Stimulated activated CD8-positive, alpha-beta memory T cell treated with anti-CD3 and anti-CD28 coated beads, Interleukin-7, amount 100 ng/mL, for 48 hours (primary cell): ENCODE results near the gene COL5A1.

Experiments
- DNase-seq, 2 donors: peaks; one replicate each; pipeline ENCODE4 v3.0.0-alpha.2; 2020; ENCODE audit warnings: low read depth in 1 of 2; ENCODE audit errors: extremely low read depth in 1 of 2

The COL5A1 gene

GRCh38 chr9:134885001-134885678 lies 243.5 kb downstream of the COL5A1 start:
- no peak for DNase-seq

- DNase-seq, result no peak
Measured at GRCh38 chr9:134885679-134886412, 244.2 kb downstream of the COL5A1 start.

GRCh38 chr9:134886413-134886913 lies 244.9 kb downstream of the COL5A1 start:
- no peak for DNase-seq

- DNase-seq, result no peak
Measured at GRCh38 chr9:134887219-134887618, 245.6 kb downstream of the COL5A1 start.

- DNase-seq, result no peak
Measured at GRCh38 chr9:134887686-134888602, 246.3 kb downstream of the COL5A1 start.

- no peak for DNase-seq
Measured at GRCh38 chr9:134888603-134889190, 247.1 kb downstream of the COL5A1 start.

- no peak for DNase-seq
Measured at GRCh38 chr9:134889386-134890154, 248.0 kb downstream of the COL5A1 start.

- no peak for DNase-seq
Measured at GRCh38 chr9:134890155-134890495, 248.5 kb downstream of the COL5A1 start.

- DNase-seq, result no peak
Measured at GRCh38 chr9:134891053-134891452, 249.4 kb downstream of the COL5A1 start.

GRCh38 chr9:134891713-134892112 lies 250.1 kb downstream of the COL5A1 start:
- no peak for DNase-seq

- no peak for DNase-seq
Measured at GRCh38 chr9:134892221-134892620, 250.6 kb downstream of the COL5A1 start.

GRCh38 chr9:134892820-134893420 lies 251.3 kb downstream of the COL5A1 start:
- no peak for DNase-seq
